ENCODE results near the gene FPR2. TPM values are rescaled to one million over a fixed set of nuclear protein-coding genes. Genes with fewer than 3 reads are reported as not detected.

Gene FPR2
- total and polyA plus RNA-seq, 2 experiments from 2014 or later: not detected

GRCh38 chr19:51784109-51784785 lies 23.3 kb downstream of the FPR2 start:
- Histone ChIP-seq H3K4me3 (no peak overlapping the region), H3K27me3 (ENCODE audit: insufficient read depth) (no peaks in the 10 kb centered on the region; the same call in none of the 2 replicates), H3K4me1 (ENCODE audit: insufficient read depth) (no peaks in the 10 kb centered on the region), H2AFZ (no peak overlapping the region), H3K9me2 (ENCODE audit: insufficient read depth) (no peaks in the 10 kb centered on the region; the same call in 1 of the 2 replicates), H3K4me2 (no peak overlapping the region), H3K79me2 (replicated peaks; ENCODE audit: insufficient read depth) (no peaks in the 10 kb centered on the region), H3K27ac (ENCODE audit: low read depth) (no peak overlapping the region), H4K20me1 (replicated peaks; ENCODE audit: insufficient read depth) (no peaks in the 10 kb centered on the region), H3K36me3 (ENCODE audit: insufficient read depth) (no peaks in the 10 kb centered on the region), H3F3A (replicated peaks; ENCODE audit: low read depth) (no peaks in the 10 kb centered on the region)
- no peaks in the 10 kb centered on the region for H3K36me3 Mint-ChIP-seq (ENCODE audit: low read depth)
- peaks cover 18% of the 10 kb centered on the region; the same call in 2 of the 3 replicates for H3K9me3 Mint-ChIP-seq
- no peak for ATAC-seq
- no peaks in the 10 kb centered on the region for H3K27me3 Mint-ChIP-seq (ENCODE audit: insufficient read depth, low read depth, poor library complexity)
- no peak for TF ChIP-seq STAT1 (IDR thresholded peaks at IDR 0.05; ENCODE audit: unreplicated experiment)
- TF ChIP-seq ETS1 (IDR thresholded peaks at IDR 0.05): no peak
- TF ChIP-seq CREB1 (CRISPR knock-in tag; IDR thresholded peaks at IDR 0.05; ENCODE audit: low read depth): no peak
- TF ChIP-seq CTCF (conservative IDR thresholded peaks at IDR 0.05; ENCODE audit: low read depth in 2 of 2): no peak
- no peak for TF ChIP-seq POLR2AphosphoS5 (IDR thresholded peaks at IDR 0.05; ENCODE audit: low read depth)
- TF ChIP-seq ZNF114 (CRISPR knock-in tag; IDR thresholded peaks at IDR 0.05): no peak
- no peak for TF ChIP-seq EZH2phosphoT487 (IDR thresholded peaks at IDR 0.05; ENCODE audit: unreplicated experiment)
- TF ChIP-seq JUNB (IDR thresholded peaks at IDR 0.05; ENCODE audit: unreplicated experiment): no peak
- DNase-seq (ENCODE audit: low spot score): no peak
- no peak overlapping the region for H3K4me3 Mint-ChIP-seq
- H3K4me1 Mint-ChIP-seq: no peaks in the 10 kb centered on the region
- H3K27ac Mint-ChIP-seq: no peak overlapping the region

- H3K4me1 Mint-ChIP-seq: no peaks in the 10 kb centered on the region
- no peak overlapping the region for H3K4me3 Mint-ChIP-seq
- Histone ChIP-seq H3K9me2 (ENCODE audit: insufficient read depth) (peaks cover 4% of the 10 kb centered on the region; the same call in 1 of the 2 replicates), H3K27ac (ENCODE audit: low read depth) (no peak overlapping the region), H4K20me1 (replicated peaks; ENCODE audit: insufficient read depth) (no peaks in the 10 kb centered on the region), H3K4me3 (no peak overlapping the region), H3K79me2 (replicated peaks; ENCODE audit: insufficient read depth) (no peaks in the 10 kb centered on the region), H3F3A (replicated peaks; ENCODE audit: low read depth) (no peaks in the 10 kb centered on the region), H3K27me3 (ENCODE audit: insufficient read depth) (no peaks in the 10 kb centered on the region; the same call in 1 of the 2 replicates), H3K4me1 (ENCODE audit: insufficient read depth) (no peaks in the 10 kb centered on the region), H3K36me3 (ENCODE audit: insufficient read depth) (no peaks in the 10 kb centered on the region), H3K4me2 (no peak overlapping the region), H2AFZ (peak overlapping the region; percentile 23; the same call in 1 of the 2 replicates)
- H3K9me3 Mint-ChIP-seq: peaks cover 22% of the 10 kb centered on the region
- no peak overlapping the region for H3K27ac Mint-ChIP-seq
- H3K36me3 Mint-ChIP-seq (ENCODE audit: low read depth): no peaks in the 10 kb centered on the region; the same call in 2 of the 3 replicates
- H3K27me3 Mint-ChIP-seq (ENCODE audit: insufficient read depth, low read depth, poor library complexity): no peaks in the 10 kb centered on the region
- DNase-seq (ENCODE audit: low spot score): peak; percentile 45
- no peak for ATAC-seq
- TF ChIP-seq JUNB (IDR thresholded peaks at IDR 0.05; ENCODE audit: unreplicated experiment) (no peak), STAT1 (IDR thresholded peaks at IDR 0.05; ENCODE audit: unreplicated experiment) (no peak), NANOG (IDR thresholded peaks at IDR 0.05; ENCODE audit: borderline replicate concordance) (no peak), EZH2 (IDR thresholded peaks at IDR 0.05; ENCODE audit: low read depth, unreplicated experiment) (no peak), ZNF331 (CRISPR knock-in tag; IDR thresholded peaks at IDR 0.05; ENCODE audit: low read depth) (no peak), EZH2phosphoT487 (IDR thresholded peaks at IDR 0.05; ENCODE audit: unreplicated experiment) (no peak), CREB1 (CRISPR knock-in tag; IDR thresholded peaks at IDR 0.05; ENCODE audit: low read depth) (no peak), REST (IDR thresholded peaks at IDR 0.05; ENCODE audit: unreplicated experiment) (no peak), ZNF114 (CRISPR knock-in tag; IDR thresholded peaks at IDR 0.05) (no peak), ETS1 (IDR thresholded peaks at IDR 0.05) (no peak), POLR2AphosphoS5 (IDR thresholded peaks at IDR 0.05; ENCODE audit: low read depth) (no peak)
These were observed 24.1 kb downstream of the FPR2 start for GRCh38 chr19:51784922-51785690.
